ENCODE data around the gene KLK4. TPM values are rescaled to one million over a fixed set of nuclear protein-coding genes. Genes with fewer than 3 reads are reported as not detected.

The KLK4 gene
- total and polyA plus RNA-seq, 2 donors (not counting 3 experiments of a cell fraction or from before 2014, with no cell fraction given) = not detected

DNA sequence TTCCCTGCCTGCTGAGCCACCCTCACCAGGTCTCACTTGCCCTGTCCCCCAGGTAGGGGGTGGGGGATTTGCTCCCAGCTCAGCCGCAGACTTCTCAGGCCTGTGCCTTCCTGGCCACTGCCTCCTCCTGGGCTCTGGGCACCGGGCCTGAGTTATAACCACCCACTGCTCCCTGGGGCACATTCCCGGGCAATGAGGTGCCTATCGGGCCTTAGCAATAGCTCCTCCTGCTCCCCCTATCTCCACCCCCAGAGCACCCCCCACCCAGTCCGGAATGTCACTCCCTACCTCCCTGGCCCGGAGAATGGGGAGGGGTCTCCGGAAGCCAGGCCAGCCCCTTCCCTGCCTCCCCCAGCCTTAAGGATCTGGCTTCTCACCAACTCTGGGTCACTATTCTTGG is 41.7 kb upstream of the KLK4 start, which contains the start of gene KLK5:
KLK5 (minus strand) TSS at position 129 of the 400 bp plus-strand sequence. CDS start 381 bp downstream, outside the sequence.
- BruUV-seq (replicated peaks) = no TSS peak
- Histone ChIP-seq H3K4me2 (ENCODE audit: insufficient read depth, low read length) (no peak within 1 kb of the TSS), H2AFZ (ENCODE audit: low read depth, low read length) (no peak within 1 kb of the TSS), H3K9me1 (replicated peaks; ENCODE audit: control insufficient read depth, extremely low read depth, insufficient read depth, low read length) (no peaks in the 10 kb centered on the region), H3K27me3 (ENCODE audit: control insufficient read depth in 2 of 2, insufficient read depth in 2 of 2, low read length in 2 of 2) (no peaks in the 10 kb centered on the region), H3K4me1 (ENCODE audit: control insufficient read depth, extremely low read depth, insufficient read depth, low read length) (no peaks in the 10 kb centered on the region), H3K27ac (ENCODE audit: insufficient read depth, low read depth, low read length) (no peak within 1 kb of the TSS), H3K4me3 (replicated peaks in 1 of 3; ENCODE audit: insufficient read depth in 1 of 3, low read depth in 1 of 3, low read length in 3 of 3) (no peak within 1 kb of the TSS), H3K9ac (replicated peaks; ENCODE audit: extremely low read depth, insufficient read depth, low read length) (no peak within 1 kb of the TSS), H3K36me3 (ENCODE audit: control insufficient read depth in 2 of 2, extremely low read depth in 1 of 2, insufficient read depth in 2 of 2, low read length in 2 of 2) (no peaks in the 10 kb centered on the region), H3K9me3 (replicated peaks; ENCODE audit: control insufficient read depth, insufficient read depth, low read length) (no peaks in the 10 kb centered on the region), H3K79me2 (ENCODE audit: control insufficient read depth, insufficient read depth, low read length) (no peaks in the 10 kb centered on the region), H4K20me1 (replicated peaks; ENCODE audit: control insufficient read depth, extremely low read depth, insufficient read depth, low read length) (no peaks in the 10 kb centered on the region)
- ChIA-PET POLR2A (no interaction called here), CTCF (no interaction called here)
- FAIRE-seq (no peak), DNase-seq (ENCODE audit: low read depth, low spot score) (no peak)
- TF ChIP-seq, protein P1, sequence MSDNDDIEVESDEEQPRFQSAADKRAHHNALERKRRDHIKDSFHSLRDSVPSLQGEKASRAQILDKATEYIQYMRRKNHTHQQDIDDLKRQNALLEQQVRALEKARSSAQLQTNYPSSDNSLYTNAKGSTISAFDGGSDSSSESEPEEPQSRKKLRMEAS (IDR thresholded peaks at IDR 0.05; ENCODE audit: insufficient read depth, insufficient read length) = no peak
- no peak for TF ChIP-seq POLR2AphosphoS5 (IDR thresholded peaks at IDR 0.05; ENCODE audit: insufficient read depth, low read depth, low read length)
- TF ChIP-seq POLR2A (IDR thresholded peaks at IDR 0.05; ENCODE audit: low read depth, low read length) = no peak
- no peak for TF ChIP-seq EZH2 (IDR thresholded peaks at IDR 0.05; ENCODE audit: borderline replicate concordance, low read depth, low read length, severe bottlenecking)
- no peak for TF ChIP-seq GATA2 (IDR thresholded peaks at IDR 0.05; ENCODE audit: insufficient read depth, insufficient read length, low read depth, low read length)
- TF ChIP-seq FOS (IDR thresholded peaks at IDR 0.05; ENCODE audit: borderline replicate concordance, insufficient read depth, low read length) = no peak
- no peak for TF ChIP-seq JUN (IDR thresholded peaks at IDR 0.05; ENCODE audit: borderline replicate concordance, insufficient read depth, insufficient read length, low read depth)
- TF ChIP-seq MYC (IDR thresholded peaks at IDR 0.05; ENCODE audit: low read depth, low read length) = no peak
- TF ChIP-seq, protein P2, sequence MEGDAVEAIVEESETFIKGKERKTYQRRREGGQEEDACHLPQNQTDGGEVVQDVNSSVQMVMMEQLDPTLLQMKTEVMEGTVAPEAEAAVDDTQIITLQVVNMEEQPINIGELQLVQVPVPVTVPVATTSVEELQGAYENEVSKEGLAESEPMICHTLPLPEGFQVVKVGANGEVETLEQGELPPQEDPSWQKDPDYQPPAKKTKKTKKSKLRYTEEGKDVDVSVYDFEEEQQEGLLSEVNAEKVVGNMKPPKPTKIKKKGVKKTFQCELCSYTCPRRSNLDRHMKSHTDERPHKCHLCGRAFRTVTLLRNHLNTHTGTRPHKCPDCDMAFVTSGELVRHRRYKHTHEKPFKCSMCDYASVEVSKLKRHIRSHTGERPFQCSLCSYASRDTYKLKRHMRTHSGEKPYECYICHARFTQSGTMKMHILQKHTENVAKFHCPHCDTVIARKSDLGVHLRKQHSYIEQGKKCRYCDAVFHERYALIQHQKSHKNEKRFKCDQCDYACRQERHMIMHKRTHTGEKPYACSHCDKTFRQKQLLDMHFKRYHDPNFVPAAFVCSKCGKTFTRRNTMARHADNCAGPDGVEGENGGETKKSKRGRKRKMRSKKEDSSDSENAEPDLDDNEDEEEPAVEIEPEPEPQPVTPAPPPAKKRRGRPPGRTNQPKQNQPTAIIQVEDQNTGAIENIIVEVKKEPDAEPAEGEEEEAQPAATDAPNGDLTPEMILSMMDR (IDR thresholded peaks at IDR 0.05; ENCODE audit: extremely low read depth in 1 of 2, insufficient read depth in 1 of 2, low read depth in 1 of 2, low read length in 2 of 2) = no peak
- dilution Hi-C loops (cut with MboI; ENCODE audit: extremely low pct_ligation_motif_present, low sequenced_read_pairs) = no loop called here
- intact Hi-C loops (cut with micrococcal nuclease) = no loop called here
